Breast epithelium (tissue), 3 donors: Measurements from ENCODE around the gene VIPR1.

Experiments used
- CTCF ChIP-seq, 3 donors: fragments of 450-650 bp; IDR thresholded peaks; one replicate each; pipeline ENCODE4 v1.5.1; 2016 to 2017; ENCODE audit warnings: antibody characterized with exemption in 3 of 3, mild to moderate bottlenecking in 3 of 3, moderate library complexity in 3 of 3
- POLR2A ChIP-seq: fragments of 450-650 bp; IDR thresholded peaks from one replicate; pipeline ENCODE4 v1.6.1; 2016; ENCODE audit warnings: antibody characterized with exemption, mild to moderate bottlenecking, moderate library complexity
- POLR2AphosphoS5 ChIP-seq, 3 donors: sonication (generic); formaldehyde crosslinking; IDR thresholded peaks; one replicate each; pipeline ENCODE4 v1.6.1; 2017; ENCODE audit warnings: antibody characterized with exemption in 3 of 3

GRCh38 chr3:42476225-42477125 lies 26.0 kb upstream of the VIPR1 start:
- TF ChIP-seq CTCF (IDR thresholded peaks at IDR 0.05) (no peak), POLR2A (no peak), POLR2AphosphoS5 (IDR thresholded peaks at IDR 0.05) (peak in 2 of 3 donors; percentile 27 to 78)
